Right kidney (tissue), 1 donor: Measurements from ENCODE around the gene CHST2.
A peak's percentile ranks its signal among the peaks of the same experiment; 100 is the strongest.
"Not testable (repeated sequence)": the region's sequence is repeated elsewhere in the genome, so short reads cannot be mapped to it uniquely, and the experiment has no call there.

Experiments
- DNase-seq: peaks from one replicate; pipeline ENCODE4 v3.0.0-alpha.2; 2016

The CHST2 gene

DNA sequence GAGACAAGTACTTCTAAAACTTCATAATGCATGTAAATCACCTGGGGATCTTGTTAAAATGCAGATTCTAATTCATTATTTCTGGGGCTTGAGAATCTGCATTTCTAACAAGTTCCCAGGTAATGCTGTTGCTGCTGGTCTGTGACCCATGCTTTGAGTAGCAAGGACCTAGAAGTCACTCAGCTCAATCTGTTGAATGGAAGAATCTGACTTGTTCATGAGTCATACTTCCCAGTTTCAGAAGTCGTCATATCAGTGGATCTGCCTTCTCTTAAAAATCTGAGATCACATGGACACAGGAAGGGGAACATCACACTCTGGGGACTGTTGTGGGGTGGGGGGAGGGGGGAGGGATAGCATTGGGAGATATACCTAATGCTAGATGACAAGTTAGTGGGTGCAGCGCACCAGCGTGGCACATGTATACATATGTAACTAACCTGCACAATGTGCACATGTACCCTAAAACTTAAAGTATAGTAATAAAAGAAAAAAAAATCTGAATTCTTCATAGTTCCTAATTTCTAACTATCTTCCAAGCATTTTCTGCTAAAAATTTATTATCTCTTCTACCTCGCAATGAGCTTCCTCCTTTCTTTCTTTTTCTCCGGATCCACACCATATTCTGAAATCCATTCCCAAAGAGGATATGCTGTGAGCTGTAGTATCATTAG lies 46.2 kb downstream of the CHST2 start:
- DNase-seq: not testable (repeated sequence)

GRCh38 chr3:143166376-143166775 lies 46.8 kb downstream of the CHST2 start:
- DNase-seq: no peak

GRCh38 chr3:143167969-143168854 lies 48.6 kb downstream of the CHST2 start:
- no peak for DNase-seq

DNA sequence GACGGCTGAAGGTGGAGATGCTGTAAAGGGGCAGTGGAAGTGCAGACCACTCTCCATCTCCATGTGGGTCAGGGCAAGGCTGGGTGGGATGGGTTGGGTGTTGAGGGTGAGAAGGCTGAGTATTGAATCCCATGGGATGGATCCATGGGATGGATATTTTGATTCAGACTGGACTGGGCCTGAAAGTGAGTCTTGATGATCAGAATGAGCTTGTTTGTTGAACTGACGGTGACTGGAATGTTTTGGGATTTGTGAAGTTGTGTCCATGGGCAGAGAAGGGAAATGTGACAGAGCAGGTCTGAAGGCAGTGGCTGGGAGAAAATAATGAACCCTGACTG lies 49.3 kb downstream of the CHST2 start:
- DNase-seq: no peak

DNA sequence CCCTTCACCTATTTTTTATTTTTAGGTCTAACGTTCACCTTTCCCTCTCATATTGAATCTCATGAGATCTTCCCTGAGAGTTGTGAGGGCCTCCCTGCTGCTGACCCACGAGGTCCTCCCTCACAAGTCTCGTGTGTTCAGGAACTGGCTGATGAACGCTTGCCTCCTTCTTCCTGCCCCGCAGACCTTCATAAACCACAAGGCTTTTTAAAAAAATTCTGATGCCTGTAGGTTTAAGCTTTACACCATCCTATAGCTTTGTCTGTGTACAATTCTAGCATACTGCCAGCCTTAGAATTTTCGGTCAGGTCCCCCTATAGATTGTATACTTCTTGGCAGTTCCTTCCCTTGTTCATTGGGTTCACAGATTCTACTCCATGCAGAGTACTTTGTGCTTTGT lies 50.5 kb downstream of the CHST2 start:
- no peak for DNase-seq

GRCh38 chr3:143170676-143171075 lies 51.1 kb downstream of the CHST2 start:
- peak; percentile 12 for DNase-seq

GRCh38 chr3:143171141-143171980 lies 51.8 kb downstream of the CHST2 start:
- DNase-seq: peak; percentile 36

DNA sequence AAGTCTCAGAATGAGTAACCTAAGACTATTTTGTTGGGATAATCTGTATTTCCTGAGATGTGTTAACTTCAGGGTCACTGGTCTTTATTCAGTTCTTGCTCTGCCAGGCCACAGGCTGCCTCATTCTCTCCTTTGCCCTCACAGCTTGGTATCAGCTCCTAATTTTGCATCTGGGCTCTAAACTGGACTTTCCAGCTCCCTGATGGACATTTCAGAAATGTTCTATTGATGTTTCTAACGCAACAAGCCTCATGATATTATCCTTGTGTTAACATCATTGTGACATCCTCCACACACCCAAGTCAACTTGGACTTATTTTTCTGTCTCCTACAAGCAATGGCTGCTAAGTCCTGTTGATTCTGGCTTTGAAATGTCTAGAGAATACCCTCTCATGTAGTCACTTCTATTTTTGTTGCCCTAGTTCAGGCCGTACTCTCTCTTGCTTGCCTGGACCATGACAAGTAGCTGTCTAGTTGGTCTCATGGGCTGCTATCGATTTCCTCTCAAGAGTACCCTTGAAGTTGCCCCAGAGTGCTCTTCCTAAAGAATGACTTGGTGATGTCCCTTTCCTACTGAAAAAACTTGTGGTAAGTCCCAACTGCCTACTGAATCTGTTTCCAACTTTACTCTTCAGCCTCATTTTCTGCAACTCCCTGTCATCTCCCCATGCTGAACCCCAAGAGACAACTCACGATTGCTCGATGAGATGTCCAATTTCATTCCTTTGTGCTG lies 52.7 kb downstream of the CHST2 start:
- peak; percentile 16 for DNase-seq

DNA sequence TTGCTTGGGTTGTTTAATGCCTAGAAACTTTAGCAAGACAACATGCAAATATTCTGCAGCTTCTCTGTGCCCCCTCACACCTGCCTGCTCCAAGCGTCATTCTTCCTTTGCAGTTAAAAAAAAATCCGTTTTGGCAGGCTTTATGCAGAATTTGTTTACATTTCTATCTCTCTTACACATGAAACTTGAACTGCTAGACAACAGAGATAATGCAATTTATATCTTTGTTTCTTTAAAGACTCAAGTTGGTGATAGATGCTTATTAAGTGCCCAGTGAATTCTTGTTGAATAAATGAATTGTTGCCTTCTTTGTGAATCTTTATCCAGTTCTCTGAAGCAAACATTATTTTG lies 53.2 kb downstream of the CHST2 start:
- no peak for DNase-seq

DNA sequence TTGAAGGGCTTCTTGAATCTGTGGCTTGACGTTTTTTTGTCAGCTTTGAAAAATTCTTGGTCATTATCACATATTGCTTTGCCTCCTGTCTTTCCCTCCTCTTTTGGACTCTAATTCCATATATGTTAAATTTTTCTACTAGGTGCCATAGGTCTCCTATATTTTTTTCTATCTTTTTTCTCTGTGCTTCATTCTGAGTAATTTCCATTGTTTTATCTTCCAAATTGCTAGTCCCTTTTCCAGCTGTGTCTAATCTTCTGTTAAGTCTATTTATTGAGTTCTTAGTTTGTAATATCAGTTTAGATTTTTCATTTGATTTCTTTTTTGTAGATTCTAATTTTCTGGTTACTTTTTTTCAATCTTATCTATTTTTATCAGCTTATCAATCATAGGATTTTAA lies 53.7 kb downstream of the CHST2 start:
- DNase-seq: no peak
